Upper lobe of right lung (tissue), 1 donor: ENCODE results near the gene HNRNPUL2. TPM values are rescaled to one million over a fixed set of nuclear protein-coding genes. Genes with fewer than 3 reads are reported as not detected.

Experiments used
- ATAC-seq: fragments of 200-7000 bp; cut with Tn5 transposase; one replicate; pipeline ENCODE4 v1.9.1; 2020; ENCODE audit warnings: mild to moderate bottlenecking, moderate library complexity
- DNase-seq: peaks from one replicate; pipeline ENCODE4 v3.0.0-alpha.2; 2020
- H3K27ac ChIP-seq: fragments of 200-600 bp; one replicate; pipeline ENCODE4 v1.8.0; 2022
- H3K27me3 ChIP-seq: fragments of 200-600 bp; one replicate; pipeline ENCODE4 v1.8.0; 2022; ENCODE audit warnings: mild to moderate bottlenecking
- H3K36me3 ChIP-seq: fragments of 200-600 bp; one replicate; pipeline ENCODE4 v1.8.0; 2022
- H3K4me1 ChIP-seq: fragments of 200-600 bp; one replicate; pipeline ENCODE4 v1.8.0; 2022
- H3K4me3 ChIP-seq: fragments of 200-600 bp; one replicate; pipeline ENCODE4 v1.8.0; 2022; ENCODE audit warnings: mild to moderate bottlenecking
- H3K9me3 ChIP-seq: fragments of 200-600 bp; one replicate; pipeline ENCODE4 v1.8.0; 2022
- intact Hi-C: fragments of 100-400 bp; cut with DNase I; formaldehyde crosslinking; loops from one replicate; pipeline ENCODE4 v1.11.0; 2022
- total RNA-seq: library from RNA; stranded (reverse); fragmentation: NEBNext Ultra II Directional; extraction: Animal tissue kit (Norgen Biotek cat#: 25700); gene quantifications from one replicate; pipeline ENCODE4 v1.2.1, GENCODE V29; 2021
- TF ChIP-seq, protein P1 (sequence below): fragments of 200-600 bp; IDR thresholded peaks from one replicate; pipeline ENCODE4 v1.8.0; 2022; ENCODE audit warnings: antibody characterized with exemption
- donor health status: DM: no; HTN: yes; CAD: no; lungs with severe emphysema.

Gene HNRNPUL2
- total RNA-seq, 1 donor from 2014 or later = 43.1 TPM

DNA sequence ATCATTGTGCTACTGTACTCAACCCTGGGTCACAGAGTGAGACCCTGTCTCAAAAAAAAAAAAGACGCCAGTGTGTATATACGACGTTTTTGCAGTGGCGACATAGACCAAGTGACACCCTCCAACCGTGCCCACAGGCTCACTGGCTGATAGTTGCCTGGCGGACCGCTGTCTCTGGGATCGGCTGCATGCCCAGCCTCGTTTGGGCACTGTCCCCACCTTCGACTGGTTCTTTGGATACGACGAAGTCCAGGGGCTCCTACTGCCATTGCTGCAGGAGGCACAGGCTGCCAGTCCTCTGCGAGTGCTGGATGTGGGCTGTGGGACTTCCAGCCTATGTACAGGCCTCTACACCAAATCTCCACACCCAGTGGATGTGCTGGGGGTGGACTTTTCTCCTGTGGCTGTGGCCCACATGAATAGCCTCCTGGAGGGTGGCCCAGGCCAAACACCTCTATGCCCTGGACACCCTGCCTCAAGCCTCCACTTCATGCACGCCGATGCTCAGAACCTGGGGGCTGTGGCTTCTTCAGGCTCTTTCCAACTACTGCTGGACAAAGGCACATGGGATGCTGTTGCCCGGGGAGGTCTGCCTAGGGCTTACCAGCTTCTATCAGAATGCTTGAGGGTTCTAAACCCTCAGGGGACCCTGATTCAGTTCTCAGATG lies 60.9 kb downstream of the HNRNPUL2 start:
- intact Hi-C loops = no loop called here
- TF ChIP-seq, protein P1, sequence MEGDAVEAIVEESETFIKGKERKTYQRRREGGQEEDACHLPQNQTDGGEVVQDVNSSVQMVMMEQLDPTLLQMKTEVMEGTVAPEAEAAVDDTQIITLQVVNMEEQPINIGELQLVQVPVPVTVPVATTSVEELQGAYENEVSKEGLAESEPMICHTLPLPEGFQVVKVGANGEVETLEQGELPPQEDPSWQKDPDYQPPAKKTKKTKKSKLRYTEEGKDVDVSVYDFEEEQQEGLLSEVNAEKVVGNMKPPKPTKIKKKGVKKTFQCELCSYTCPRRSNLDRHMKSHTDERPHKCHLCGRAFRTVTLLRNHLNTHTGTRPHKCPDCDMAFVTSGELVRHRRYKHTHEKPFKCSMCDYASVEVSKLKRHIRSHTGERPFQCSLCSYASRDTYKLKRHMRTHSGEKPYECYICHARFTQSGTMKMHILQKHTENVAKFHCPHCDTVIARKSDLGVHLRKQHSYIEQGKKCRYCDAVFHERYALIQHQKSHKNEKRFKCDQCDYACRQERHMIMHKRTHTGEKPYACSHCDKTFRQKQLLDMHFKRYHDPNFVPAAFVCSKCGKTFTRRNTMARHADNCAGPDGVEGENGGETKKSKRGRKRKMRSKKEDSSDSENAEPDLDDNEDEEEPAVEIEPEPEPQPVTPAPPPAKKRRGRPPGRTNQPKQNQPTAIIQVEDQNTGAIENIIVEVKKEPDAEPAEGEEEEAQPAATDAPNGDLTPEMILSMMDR = no peak
- Histone ChIP-seq H3K9me3 (no peaks in the 10 kb centered on the region), H3K36me3 (peaks cover 26% of the 10 kb centered on the region), H3K4me1 (peaks cover 28% of the 10 kb centered on the region), H3K27me3 (no peaks in the 10 kb centered on the region), H3K27ac (peak overlapping the region; percentile 91), H3K4me3 (peak overlapping the region; percentile 92)
- DNase-seq (no peak), ATAC-seq (no peak)

DNA sequence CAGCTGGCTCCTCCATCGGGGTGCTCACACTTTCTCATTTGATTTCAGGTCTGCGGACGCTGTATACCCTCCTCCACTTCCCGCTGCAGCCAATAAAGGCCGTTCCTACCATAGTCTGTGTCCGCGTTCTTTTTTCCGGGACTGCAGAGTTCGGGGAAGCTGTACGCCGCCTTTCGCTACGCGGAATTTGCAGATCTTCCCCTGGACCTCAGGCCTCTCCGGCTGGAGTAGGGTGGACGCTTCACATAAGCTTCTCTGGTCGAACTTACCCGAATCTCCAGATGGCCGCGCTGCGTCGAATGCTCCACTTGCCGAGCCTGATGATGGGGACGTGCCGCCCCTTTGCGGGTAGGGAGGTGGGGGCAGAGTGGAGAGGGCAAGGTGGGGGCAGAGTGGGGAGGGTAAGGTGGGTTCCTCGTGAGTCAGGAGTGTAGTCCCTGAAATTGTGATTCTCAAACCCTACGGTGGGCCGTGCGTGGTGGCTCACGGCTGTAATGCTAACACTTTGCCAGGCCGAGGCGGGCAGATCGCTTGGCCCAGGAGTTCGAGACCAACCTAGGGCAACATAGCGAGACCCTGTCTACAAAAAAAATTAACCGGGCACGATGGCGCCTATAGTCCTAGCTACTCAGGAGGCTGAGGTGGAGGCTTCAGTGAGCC lies 61.5 kb downstream of the HNRNPUL2 start:
- H3K36me3 ChIP-seq = peaks cover 26% of the 10 kb centered on the region

DNA sequence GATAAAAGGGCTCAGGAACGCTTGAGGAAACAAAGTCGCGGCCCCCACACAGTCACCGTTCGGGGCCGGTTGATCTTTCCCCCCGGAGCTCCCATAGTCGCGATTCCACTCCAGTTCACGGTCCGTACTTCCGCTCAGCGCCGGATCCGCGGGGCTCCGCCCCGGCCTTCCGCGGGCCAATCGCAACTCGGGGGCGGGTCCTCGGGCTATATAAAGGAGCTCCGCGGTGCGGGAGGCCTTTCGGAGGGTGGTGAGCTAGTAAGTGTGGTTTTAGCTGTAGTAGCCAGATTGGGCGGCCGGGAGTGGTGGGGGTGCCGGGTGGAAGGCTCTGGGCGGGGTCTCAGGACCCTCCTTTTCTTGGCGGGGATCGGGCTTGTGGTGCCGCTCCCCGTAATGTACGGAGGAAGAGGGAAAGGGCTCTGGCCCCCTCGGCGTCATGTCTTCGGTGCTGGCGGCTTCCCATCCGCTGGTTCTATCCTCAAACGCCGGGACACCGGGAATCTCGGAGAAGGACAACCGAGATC lies 62.1 kb downstream of the HNRNPUL2 start, which contains the start of the genes C11orf98 and CSKMT:
C11orf98 (minus strand) TSS at position 136 of the 524 bp plus-strand sequence; CDS start at position 95, 41 bp downstream.
CSKMT (plus strand) TSS at position 238 of the 524 bp plus-strand sequence. CDS start 568 bp downstream, outside the sequence.
- peaks cover 26% of the 10 kb centered on the region for H3K36me3 ChIP-seq
- intact Hi-C loops = no loop called here
- TF ChIP-seq, protein P1 = no peak

More for the DNA sequence above, 61.5 kb downstream of the HNRNPUL2 start:
- Histone ChIP-seq H3K9me3 (no peaks in the 10 kb centered on the region), H3K27ac (peak overlapping the region; percentile 91), H3K27me3 (no peaks in the 10 kb centered on the region), H3K4me1 (peaks cover 26% of the 10 kb centered on the region), H3K4me3 (peak overlapping the region; percentile 92)
- intact Hi-C loops = no loop called here
- peak; percentile 82 for DNase-seq
- ATAC-seq = peak; percentile 55
- TF ChIP-seq, protein P1 = no peak

DNA sequence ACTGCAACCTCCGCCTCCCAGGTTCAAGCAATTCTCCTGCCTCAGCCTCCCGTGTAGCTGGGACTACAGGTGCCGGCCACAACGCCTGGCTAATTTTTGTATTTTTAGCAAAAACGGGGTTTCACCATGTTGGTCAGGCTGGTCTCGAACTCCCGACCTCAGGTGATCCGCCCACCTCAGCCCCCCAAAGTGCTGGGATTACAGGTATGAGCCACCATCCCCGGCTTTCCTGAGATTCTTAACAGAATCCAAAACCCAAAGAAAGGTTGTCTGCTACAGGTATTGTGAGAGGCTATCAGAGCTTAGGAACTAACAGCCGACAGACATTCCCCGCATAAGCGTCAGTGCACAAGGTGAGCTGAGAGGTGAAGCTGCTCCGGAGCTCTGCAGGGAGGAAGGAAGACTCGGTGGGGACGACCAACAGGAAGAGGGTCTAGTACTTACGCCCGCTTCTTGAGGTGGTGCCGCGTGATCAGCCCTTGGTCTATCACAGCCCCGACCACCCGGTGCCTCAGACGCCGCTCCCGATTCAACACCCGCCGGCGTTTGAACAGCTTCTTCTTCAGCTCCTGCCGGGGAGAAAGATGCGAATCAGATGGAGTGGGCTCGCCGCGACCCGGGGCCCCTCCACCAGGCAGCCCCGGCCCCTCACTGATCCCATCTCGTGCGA lies 62.7 kb downstream of the HNRNPUL2 start:
- Histone ChIP-seq H3K27ac (peak overlapping the region; percentile 91), H3K27me3 (no peaks in the 10 kb centered on the region), H3K4me3 (peak overlapping the region; percentile 92), H3K36me3 (peaks cover 26% of the 10 kb centered on the region), H3K4me1 (peaks cover 21% of the 10 kb centered on the region), H3K9me3 (no peaks in the 10 kb centered on the region)
- TF ChIP-seq, protein P1 = no peak
- no peak for DNase-seq
- peak; percentile 60 for ATAC-seq
- intact Hi-C loops = no loop called here

More for the DNA sequence above, 62.1 kb downstream of the HNRNPUL2 start, which contains the start of the genes C11orf98 and CSKMT:
- DNase-seq = peak; percentile 96
- Histone ChIP-seq H3K27me3 (no peaks in the 10 kb centered on the region), H3K4me3 (peak within 1 kb of the TSS; percentile 92), H3K27ac (peak within 1 kb of the TSS; percentile 91), H3K9me3 (no peaks in the 10 kb centered on the region), H3K4me1 (peaks cover 21% of the 10 kb centered on the region)
- peak; percentile 98 for ATAC-seq

Other genes with a start within 250 kb of the HNRNPUL2 start
- 819 TPM for gene AHNAK, start 180.7 kb downstream of the HNRNPUL2 start, total RNA-seq
- gene EEF1G, start 153.6 kb downstream of the HNRNPUL2 start, total RNA-seq = 847 TPM
- 17.6 TPM for gene TUT1, start 135.9 kb downstream of the HNRNPUL2 start, total RNA-seq
- 75.0 TPM for gene MTA2, start 125.6 kb downstream of the HNRNPUL2 start, total RNA-seq
- 91.1 TPM for gene EML3, start 114.7 kb downstream of the HNRNPUL2 start, total RNA-seq
- gene ROM1, start 114.2 kb downstream of the HNRNPUL2 start, total RNA-seq = 5.2 TPM
- 40.1 TPM for gene B3GAT3, start 105.5 kb downstream of the HNRNPUL2 start, total RNA-seq
- 229 TPM for gene GANAB, start 80.8 kb downstream of the HNRNPUL2 start, total RNA-seq
- gene INTS5, start 74.2 kb downstream of the HNRNPUL2 start, total RNA-seq = 18.8 TPM
- gene C11orf98, start 62.2 kb downstream of the HNRNPUL2 start, total RNA-seq = 41.7 TPM
- 14.6 TPM for gene CSKMT, start 62.1 kb downstream of the HNRNPUL2 start, total RNA-seq
- 5.7 TPM for gene UQCC3, start 55.8 kb downstream of the HNRNPUL2 start, total RNA-seq
- 6.1 TPM for gene LBHD1, start 55.2 kb downstream of the HNRNPUL2 start, total RNA-seq
- 95.2 TPM for gene UBXN1, start 48.4 kb downstream of the HNRNPUL2 start, total RNA-seq
- 2.0 TPM for gene LRRN4CL, start 37.9 kb downstream of the HNRNPUL2 start, total RNA-seq
- gene BSCL2, start 20.0 kb downstream of the HNRNPUL2 start, total RNA-seq = 65.6 TPM
- not detected for gene GNG3, start 19.8 kb downstream of the HNRNPUL2 start, total RNA-seq
- gene TTC9C, start 1.0 kb upstream of the HNRNPUL2 start, total RNA-seq = 31.3 TPM
- gene ZBTB3, start 26.7 kb upstream of the HNRNPUL2 start, total RNA-seq = 12.5 TPM
- gene POLR2G, start 34.1 kb upstream of the HNRNPUL2 start, total RNA-seq = 54.7 TPM
- gene TAF6L, start 43.9 kb upstream of the HNRNPUL2 start, total RNA-seq = 23.9 TPM
- 52.4 TPM for gene TMEM179B, start 59.9 kb upstream of the HNRNPUL2 start, total RNA-seq
- 14.8 TPM for gene TMEM223, start 64.5 kb upstream of the HNRNPUL2 start, total RNA-seq
- 96.2 TPM for gene NXF1, start 78.0 kb upstream of the HNRNPUL2 start, total RNA-seq
- 40.9 TPM for gene STX5, start 104.6 kb upstream of the HNRNPUL2 start, total RNA-seq
- not detected for gene TEX54, start 105.4 kb upstream of the HNRNPUL2 start, total RNA-seq
- 43.9 TPM for gene WDR74, start 112.1 kb upstream of the HNRNPUL2 start, total RNA-seq
- 255 TPM for gene SLC3A2, start 153.4 kb upstream of the HNRNPUL2 start, total RNA-seq
- 4.7 TPM for gene CHRM1, start 193.9 kb upstream of the HNRNPUL2 start, total RNA-seq